K562 (cell line): ENCODE data around the gene NDUFB5. TPM values are rescaled to one million over a fixed set of nuclear protein-coding genes. Genes with fewer than 3 reads are reported as not detected.

ENCODE experiments used
- ATF1 ChIP-seq, 2 experiments: fragments of 450-650 bp in 1 of 2; IDR thresholded peaks; 2 replicates each; pipeline ENCODE4 v1.6.1; 2016; ENCODE audit warnings: missing compliant biosample characterization in 1 of 2, missing genetic modification characterization in 1 of 2
- CBFA2T2 ChIP-seq: fragments of 450-650 bp; conservative IDR thresholded peaks from 2 replicates; pipeline ENCODE4 v1.6.1; 2017; ENCODE audit warnings: mild to moderate bottlenecking
- CEBPG ChIP-seq, 3 experiments: fragments of 200-800 bp in 1 of 3; sonication (Bioruptor generic) in 1 of 3; sonication (generic) in 1 of 3; formaldehyde crosslinking in 1 of 3; IDR thresholded peaks in 2 of 3; conservative IDR thresholded peaks in 1 of 3; 2 replicates each; pipeline versions ENCODE4 v1.6.1 to v1.8.0; 2016 to 2022; ENCODE audit warnings: missing compliant biosample characterization in 2 of 3, missing genetic modification characterization in 2 of 3, mild to moderate bottlenecking in 1 of 3, missing genetic modification reagents in 1 of 3
- GTF2F1 ChIP-seq: IDR thresholded peaks from 2 replicates; pipeline ENCODE4 v1.6.1; 2011; ENCODE audit warnings: low read depth, low read length, improper control_type of control experiment
- HLTF ChIP-seq: fragments of 450-650 bp; IDR thresholded peaks from 2 replicates; pipeline ENCODE4 v1.6.1; 2016
- ID3 ChIP-seq, 2 experiments: fragments of 250-450 bp in 1 of 2; fragments of 450-650 bp in 1 of 2; sonication (Bioruptor Pico) in 1 of 2; IDR thresholded peaks; 2 replicates each; pipeline versions ENCODE4 v1.6.1 to v1.8.0; 2016 to 2021; ENCODE audit warnings: mild to moderate bottlenecking in 2 of 2, moderate library complexity in 2 of 2, missing compliant biosample characterization in 1 of 2, missing genetic modification characterization in 1 of 2
- NRF1 ChIP-seq, 2 experiments: fragments of 450-650 bp; IDR thresholded peaks in 1 of 2; conservative IDR thresholded peaks in 1 of 2; 2 replicates each; pipeline ENCODE4 v1.6.1; 2014; ENCODE audit warnings: mild to moderate bottlenecking in 2 of 2
- PHF8 ChIP-seq: fragments of 200-600 bp; sonication (generic); IDR thresholded peaks from 2 replicates; pipeline ENCODE4 v1.6.1; 2012; ENCODE audit warnings: mixed run types, mild to moderate bottlenecking, inconsistent platforms, low read length, moderate library complexity, borderline replicate concordance
- ZNF551 ChIP-seq: fragments of 250-450 bp; sonication (Bioruptor Pico); IDR thresholded peaks from 2 replicates; pipeline ENCODE4 v1.5.0; 2021; ENCODE audit warnings: mild to moderate bottlenecking, moderate library complexity
- ZNF583 ChIP-seq: fragments of 250-450 bp; sonication (Bioruptor Pico); IDR thresholded peaks from 2 replicates; pipeline ENCODE4 v1.4.0; 2020
- polyA plus RNA-seq, 8 experiments: library from polyadenylated mRNA; depleted of rRNA in 4 of 8; stranded (reverse) in 5 of 8; unstranded in 3 of 8; fragments of >200 nt; fragmentation: Nextera tagmentation in 2 of 8; fragmentation: Illumina TruSeq in 1 of 8; extraction: Ambion mirVana in 2 of 8; extraction: Trizol in 1 of 8; gene quantifications; 2 replicates each; pipeline versions ENCODE4 v1.2.1 to v1.2.3, GENCODE V29; 2011 to 2014; ENCODE audit warnings: inconsistent platforms in 1 of 8, missing spikeins in 1 of 8
- total RNA-seq, 7 experiments: library from RNA; depleted of rRNA in 6 of 7; stranded (reverse); fragments of >200 nt in 6 of 7; fragmentation: Illumina TruSeq in 2 of 7; extraction: Trizol in 2 of 7; gene quantifications; 2 replicates each; pipeline versions ENCODE4 v1.2.1 to v1.2.3, GENCODE V29; 2011 to 2021; ENCODE audit warnings: low replicate concordance in 1 of 7
- TF ChIP-seq, protein P1 (sequence below): fragments of 450-650 bp; IDR thresholded peaks from 2 replicates; pipeline ENCODE4 v1.7.1; 2018; ENCODE audit warnings: mild to moderate bottlenecking, low read depth; ENCODE audit not compliant: partially characterized antibody
- TF ChIP-seq, protein P2 (sequence below): fragments of 450-650 bp; formaldehyde crosslinking; IDR thresholded peaks from 2 replicates; pipeline ENCODE4 v1.4.0; 2020; ENCODE audit warnings: mild to moderate bottlenecking, moderate library complexity
- TF ChIP-seq, protein P3 (sequence below): sonication (generic); formaldehyde crosslinking; IDR thresholded peaks from 2 replicates; pipeline ENCODE4 v1.8.0; 2023; ENCODE audit warnings: missing genetic modification reagents, mild to moderate bottlenecking, borderline replicate concordance
- TF ChIP-seq, protein P4 (sequence below): sonication (generic); formaldehyde crosslinking; IDR thresholded peaks from 2 replicates; pipeline ENCODE4 v1.9.0; 2022; ENCODE audit warnings: mild to moderate bottlenecking, missing genetic modification reagents

Gene NDUFB5
- total and polyA plus RNA-seq, 9 of the 15 experiments (the other 6 are each of a cell fraction or from before 2014, with no cell fraction given): 128 to 466 (median 176) TPM

GRCh38 chr3:179604321-179605078, at the start of gene NDUFB5, which contains the start of gene MRPL47 (continued):
- TF ChIP-seq HLTF: no peak
- peak; percentile 86 for TF ChIP-seq PHF8
- TF ChIP-seq, protein P1, sequence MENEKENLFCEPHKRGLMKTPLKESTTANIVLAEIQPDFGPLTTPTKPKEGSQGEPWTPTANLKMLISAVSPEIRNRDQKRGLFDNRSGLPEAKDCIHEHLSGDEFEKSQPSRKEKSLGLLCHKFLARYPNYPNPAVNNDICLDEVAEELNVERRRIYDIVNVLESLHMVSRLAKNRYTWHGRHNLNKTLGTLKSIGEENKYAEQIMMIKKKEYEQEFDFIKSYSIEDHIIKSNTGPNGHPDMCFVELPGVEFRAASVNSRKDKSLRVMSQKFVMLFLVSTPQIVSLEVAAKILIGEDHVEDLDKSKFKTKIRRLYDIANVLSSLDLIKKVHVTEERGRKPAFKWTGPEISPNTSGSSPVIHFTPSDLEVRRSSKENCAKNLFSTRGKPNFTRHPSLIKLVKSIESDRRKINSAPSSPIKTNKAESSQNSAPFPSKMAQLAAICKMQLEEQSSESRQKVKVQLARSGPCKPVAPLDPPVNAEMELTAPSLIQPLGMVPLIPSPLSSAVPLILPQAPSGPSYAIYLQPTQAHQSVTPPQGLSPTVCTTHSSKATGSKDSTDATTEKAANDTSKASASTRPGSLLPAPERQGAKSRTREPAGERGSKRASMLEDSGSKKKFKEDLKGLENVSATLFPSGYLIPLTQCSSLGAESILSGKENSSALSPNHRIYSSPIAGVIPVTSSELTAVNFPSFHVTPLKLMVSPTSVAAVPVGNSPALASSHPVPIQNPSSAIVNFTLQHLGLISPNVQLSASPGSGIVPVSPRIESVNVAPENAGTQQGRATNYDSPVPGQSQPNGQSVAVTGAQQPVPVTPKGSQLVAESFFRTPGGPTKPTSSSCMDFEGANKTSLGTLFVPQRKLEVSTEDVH: peak; percentile 90
- TF ChIP-seq ID3 (CRISPR knock-in tag; IDR thresholded peaks at IDR 0.05): no peak
- no peak for TF ChIP-seq ID3 (tag; IDR thresholded peaks at IDR 0.05)
- no peak for TF ChIP-seq ATF1 (CRISPR knock-in tag; IDR thresholded peaks at IDR 0.05)
- TF ChIP-seq ATF1 (tag; IDR thresholded peaks at IDR 0.05): peak; percentile 97
- peak in 1 of 2 experiments; percentile 17; a peak in 2 of 4 replicates for TF ChIP-seq NRF1 (conservative IDR thresholded peaks at IDR 0.05 in 1 of 2, IDR thresholded peaks at IDR 0.05 in 1 of 2)
- TF ChIP-seq, protein P2, sequence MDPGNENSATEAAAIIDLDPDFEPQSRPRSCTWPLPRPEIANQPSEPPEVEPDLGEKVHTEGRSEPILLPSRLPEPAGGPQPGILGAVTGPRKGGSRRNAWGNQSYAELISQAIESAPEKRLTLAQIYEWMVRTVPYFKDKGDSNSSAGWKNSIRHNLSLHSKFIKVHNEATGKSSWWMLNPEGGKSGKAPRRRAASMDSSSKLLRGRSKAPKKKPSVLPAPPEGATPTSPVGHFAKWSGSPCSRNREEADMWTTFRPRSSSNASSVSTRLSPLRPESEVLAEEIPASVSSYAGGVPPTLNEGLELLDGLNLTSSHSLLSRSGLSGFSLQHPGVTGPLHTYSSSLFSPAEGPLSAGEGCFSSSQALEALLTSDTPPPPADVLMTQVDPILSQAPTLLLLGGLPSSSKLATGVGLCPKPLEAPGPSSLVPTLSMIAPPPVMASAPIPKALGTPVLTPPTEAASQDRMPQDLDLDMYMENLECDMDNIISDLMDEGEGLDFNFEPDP (CRISPR knock-in tag): no peak
- TF ChIP-seq, protein P3, sequence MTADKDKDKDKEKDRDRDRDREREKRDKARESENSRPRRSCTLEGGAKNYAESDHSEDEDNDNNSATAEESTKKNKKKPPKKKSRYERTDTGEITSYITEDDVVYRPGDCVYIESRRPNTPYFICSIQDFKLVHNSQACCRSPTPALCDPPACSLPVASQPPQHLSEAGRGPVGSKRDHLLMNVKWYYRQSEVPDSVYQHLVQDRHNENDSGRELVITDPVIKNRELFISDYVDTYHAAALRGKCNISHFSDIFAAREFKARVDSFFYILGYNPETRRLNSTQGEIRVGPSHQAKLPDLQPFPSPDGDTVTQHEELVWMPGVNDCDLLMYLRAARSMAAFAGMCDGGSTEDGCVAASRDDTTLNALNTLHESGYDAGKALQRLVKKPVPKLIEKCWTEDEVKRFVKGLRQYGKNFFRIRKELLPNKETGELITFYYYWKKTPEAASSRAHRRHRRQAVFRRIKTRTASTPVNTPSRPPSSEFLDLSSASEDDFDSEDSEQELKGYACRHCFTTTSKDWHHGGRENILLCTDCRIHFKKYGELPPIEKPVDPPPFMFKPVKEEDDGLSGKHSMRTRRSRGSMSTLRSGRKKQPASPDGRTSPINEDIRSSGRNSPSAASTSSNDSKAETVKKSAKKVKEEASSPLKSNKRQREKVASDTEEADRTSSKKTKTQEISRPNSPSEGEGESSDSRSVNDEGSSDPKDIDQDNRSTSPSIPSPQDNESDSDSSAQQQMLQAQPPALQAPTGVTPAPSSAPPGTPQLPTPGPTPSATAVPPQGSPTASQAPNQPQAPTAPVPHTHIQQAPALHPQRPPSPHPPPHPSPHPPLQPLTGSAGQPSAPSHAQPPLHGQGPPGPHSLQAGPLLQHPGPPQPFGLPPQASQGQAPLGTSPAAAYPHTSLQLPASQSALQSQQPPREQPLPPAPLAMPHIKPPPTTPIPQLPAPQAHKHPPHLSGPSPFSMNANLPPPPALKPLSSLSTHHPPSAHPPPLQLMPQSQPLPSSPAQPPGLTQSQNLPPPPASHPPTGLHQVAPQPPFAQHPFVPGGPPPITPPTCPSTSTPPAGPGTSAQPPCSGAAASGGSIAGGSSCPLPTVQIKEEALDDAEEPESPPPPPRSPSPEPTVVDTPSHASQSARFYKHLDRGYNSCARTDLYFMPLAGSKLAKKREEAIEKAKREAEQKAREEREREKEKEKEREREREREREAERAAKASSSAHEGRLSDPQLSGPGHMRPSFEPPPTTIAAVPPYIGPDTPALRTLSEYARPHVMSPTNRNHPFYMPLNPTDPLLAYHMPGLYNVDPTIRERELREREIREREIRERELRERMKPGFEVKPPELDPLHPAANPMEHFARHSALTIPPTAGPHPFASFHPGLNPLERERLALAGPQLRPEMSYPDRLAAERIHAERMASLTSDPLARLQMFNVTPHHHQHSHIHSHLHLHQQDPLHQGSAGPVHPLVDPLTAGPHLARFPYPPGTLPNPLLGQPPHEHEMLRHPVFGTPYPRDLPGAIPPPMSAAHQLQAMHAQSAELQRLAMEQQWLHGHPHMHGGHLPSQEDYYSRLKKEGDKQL: no peak
- TF ChIP-seq, protein P4, sequence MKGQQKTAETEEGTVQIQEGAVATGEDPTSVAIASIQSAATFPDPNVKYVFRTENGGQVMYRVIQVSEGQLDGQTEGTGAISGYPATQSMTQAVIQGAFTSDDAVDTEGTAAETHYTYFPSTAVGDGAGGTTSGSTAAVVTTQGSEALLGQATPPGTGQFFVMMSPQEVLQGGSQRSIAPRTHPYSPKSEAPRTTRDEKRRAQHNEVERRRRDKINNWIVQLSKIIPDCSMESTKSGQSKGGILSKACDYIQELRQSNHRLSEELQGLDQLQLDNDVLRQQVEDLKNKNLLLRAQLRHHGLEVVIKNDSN: no peak
- no peak for TF ChIP-seq CBFA2T2
- TF ChIP-seq ZNF551 (CRISPR knock-in tag): no peak
- peak; percentile 72; the same call in 1 of the 2 replicates for TF ChIP-seq GTF2F1
- TF ChIP-seq CEBPG (CRISPR knock-in tag; IDR thresholded peaks at IDR 0.05): 0 out of 2 replicates have a peak, but pooled peaks have one; percentile 0
- TF ChIP-seq CEBPG (tag; conservative IDR thresholded peaks at IDR 0.05 in 1 of 2, IDR thresholded peaks at IDR 0.05 in 1 of 2): no peak
- TF ChIP-seq ZNF583 (CRISPR knock-in tag): no peak
